DOHH2 (cell line): ENCODE results near the gene FGF22.
"Not testable (repeated sequence)": the region's sequence is repeated elsewhere in the genome, so short reads cannot be mapped to it uniquely, and the experiment has no call there.

Source experiments
- H3F3A ChIP-seq: fragments of 200-600 bp; sonication (generic), shearing (Covaris generic); 2 replicates; pipeline ENCODE4 v1.6.0; 2016; ENCODE audit warnings: antibody characterized with exemption, mild to moderate bottlenecking; ENCODE audit not compliant: control insufficient read depth, insufficient read depth
- H3K27ac ChIP-seq: fragments of 200-600 bp; sonication (generic); 2 replicates; pipeline ENCODE4 v1.5.1; 2014; ENCODE audit warnings: low read depth, mild to moderate bottlenecking, low read length, moderate library complexity
- H3K27me3 ChIP-seq: fragments of 200-600 bp; sonication (generic); 2 replicates; pipeline ENCODE4 v1.6.1; 2014; ENCODE audit warnings: mild to moderate bottlenecking, low read length, mixed read lengths; ENCODE audit not compliant: control insufficient read depth
- H3K36me3 ChIP-seq: fragments of 200-600 bp; sonication (generic); 2 replicates; pipeline ENCODE4 v1.6.1; 2014; ENCODE audit warnings: mild to moderate bottlenecking, low read length, moderate library complexity, mixed read lengths; ENCODE audit not compliant: control insufficient read depth
- H3K4me1 ChIP-seq: fragments of 200-600 bp; sonication (generic); 2 replicates; pipeline ENCODE4 v1.6.1; 2014; ENCODE audit warnings: mild to moderate bottlenecking, low read length, mixed read lengths; ENCODE audit not compliant: control insufficient read depth
- H3K4me2 ChIP-seq: fragments of 200-600 bp; sonication (generic); 2 replicates; pipeline ENCODE4 v1.6.0; 2014; ENCODE audit warnings: mild to moderate bottlenecking, low read length, moderate library complexity
- H3K4me3 ChIP-seq: fragments of 200-600 bp; sonication (generic); 2 replicates; pipeline ENCODE4 v1.5.1; 2014; ENCODE audit warnings: mild to moderate bottlenecking, low read length, mixed read lengths
- H3K79me2 ChIP-seq: fragments of 200-600 bp; sonication (generic); 2 replicates; pipeline ENCODE4 v1.6.1; 2014; ENCODE audit warnings: mild to moderate bottlenecking, low read length, mixed read lengths; ENCODE audit not compliant: control insufficient read depth
- H3K9me2 ChIP-seq: fragments of 200-600 bp; sonication (generic); replicated peaks from 2 replicates; pipeline ENCODE4 v1.6.1; 2014; ENCODE audit warnings: mild to moderate bottlenecking, low read length, mixed read lengths; ENCODE audit not compliant: control insufficient read depth
- H3K9me3 ChIP-seq: fragments of 200-600 bp; sonication (generic); 2 replicates; pipeline ENCODE4 v1.6.1; 2014; ENCODE audit warnings: antibody characterized with exemption, low read length, mixed read lengths; ENCODE audit not compliant: control insufficient read depth, insufficient read depth
- H4K20me1 ChIP-seq: fragments of 200-600 bp; sonication (generic); 2 replicates; pipeline ENCODE4 v1.6.0; 2014; ENCODE audit warnings: low read depth, mild to moderate bottlenecking, antibody characterized with exemption, low read length, moderate library complexity; ENCODE audit not compliant: control insufficient read depth, insufficient read depth
- EZH2phosphoT487 ChIP-seq: fragments of 200-600 bp; sonication (generic); IDR thresholded peaks from 2 replicates; pipeline ENCODE4 v1.6.1; 2017; ENCODE audit warnings: borderline replicate concordance, mild to moderate bottlenecking, antibody characterized with exemption, low read length, moderate library complexity, mixed read lengths
- TF ChIP-seq, protein P1 (sequence below): fragments of 200-600 bp; sonication (generic); IDR thresholded peaks from one replicate; pipeline ENCODE4 v1.5.1; 2014; ENCODE audit warnings: antibody characterized with exemption, mild to moderate bottlenecking, low read depth, low read length; ENCODE audit not compliant: poor library complexity, severe bottlenecking

FGF22 gene

GRCh38 chr19:662962-663681 is 23.4 kb downstream of the FGF22 start, which contains the start of gene RNF126:
Gene RNF126 (minus strand): TSS chr19:663214. CDS start chr19:663121, 93 bp downstream.
- Histone ChIP-seq H3K9me2 (no peaks in the 10 kb centered on the region), H4K20me1 (peaks cover 27% of the 10 kb centered on the region), H3K36me3 (peaks cover 45% of the 10 kb centered on the region), H3K4me2 (peak within 1 kb of the TSS; percentile 100), H3K27ac (peak within 1 kb of the TSS; percentile 64), H3K79me2 (peaks cover 52% of the 10 kb centered on the region), H3K4me3 (peak within 1 kb of the TSS; percentile 88), H3K27me3 (no peaks in the 10 kb centered on the region), H3K9me3 (no peaks in the 10 kb centered on the region), H3K4me1 (peaks cover 34% of the 10 kb centered on the region), H3F3A (no peaks in the 10 kb centered on the region)
- TF ChIP-seq EZH2phosphoT487, result no peak
- TF ChIP-seq, protein P1, sequence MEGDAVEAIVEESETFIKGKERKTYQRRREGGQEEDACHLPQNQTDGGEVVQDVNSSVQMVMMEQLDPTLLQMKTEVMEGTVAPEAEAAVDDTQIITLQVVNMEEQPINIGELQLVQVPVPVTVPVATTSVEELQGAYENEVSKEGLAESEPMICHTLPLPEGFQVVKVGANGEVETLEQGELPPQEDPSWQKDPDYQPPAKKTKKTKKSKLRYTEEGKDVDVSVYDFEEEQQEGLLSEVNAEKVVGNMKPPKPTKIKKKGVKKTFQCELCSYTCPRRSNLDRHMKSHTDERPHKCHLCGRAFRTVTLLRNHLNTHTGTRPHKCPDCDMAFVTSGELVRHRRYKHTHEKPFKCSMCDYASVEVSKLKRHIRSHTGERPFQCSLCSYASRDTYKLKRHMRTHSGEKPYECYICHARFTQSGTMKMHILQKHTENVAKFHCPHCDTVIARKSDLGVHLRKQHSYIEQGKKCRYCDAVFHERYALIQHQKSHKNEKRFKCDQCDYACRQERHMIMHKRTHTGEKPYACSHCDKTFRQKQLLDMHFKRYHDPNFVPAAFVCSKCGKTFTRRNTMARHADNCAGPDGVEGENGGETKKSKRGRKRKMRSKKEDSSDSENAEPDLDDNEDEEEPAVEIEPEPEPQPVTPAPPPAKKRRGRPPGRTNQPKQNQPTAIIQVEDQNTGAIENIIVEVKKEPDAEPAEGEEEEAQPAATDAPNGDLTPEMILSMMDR, result no peak

GRCh38 chr19:663682-664117 is 24.0 kb downstream of the FGF22 start:
- no peaks in the 10 kb centered on the region for H3K27me3 ChIP-seq
- no peaks in the 10 kb centered on the region for H3K9me2 ChIP-seq
- no peak for TF ChIP-seq EZH2phosphoT487
- TF ChIP-seq, protein P1, result no peak
- peaks cover 46% of the 10 kb centered on the region for H3K79me2 ChIP-seq
- H3K36me3 ChIP-seq, result peaks cover 39% of the 10 kb centered on the region
- no peaks in the 10 kb centered on the region for H3K9me3 ChIP-seq
- H3K27ac ChIP-seq, result peak overlapping the region; percentile 35; the same call in 1 of the 2 replicates
- H3K4me2 ChIP-seq, result peak overlapping the region; percentile 100
- H3K4me1 ChIP-seq, result peaks cover 34% of the 10 kb centered on the region
- H3F3A ChIP-seq, result no peaks in the 10 kb centered on the region
- peak overlapping the region; percentile 88 for H3K4me3 ChIP-seq
- peaks cover 22% of the 10 kb centered on the region for H4K20me1 ChIP-seq

- H3F3A ChIP-seq, result no peaks in the 10 kb centered on the region
- H3K9me3 ChIP-seq, result no peaks in the 10 kb centered on the region
- H3K4me2 ChIP-seq, result peak overlapping the region; percentile 31; the same call in 1 of the 2 replicates
- peaks cover 10% of the 10 kb centered on the region for H4K20me1 ChIP-seq
- no peak for TF ChIP-seq EZH2phosphoT487
- TF ChIP-seq, protein P1, result peak; percentile 82
- H3K27ac ChIP-seq, result no peak overlapping the region
- H3K9me2 ChIP-seq, result no peaks in the 10 kb centered on the region
- no peaks in the 10 kb centered on the region for H3K27me3 ChIP-seq
- peaks cover 32% of the 10 kb centered on the region for H3K4me1 ChIP-seq
- H3K79me2 ChIP-seq, result peaks cover 34% of the 10 kb centered on the region
- no peak overlapping the region for H3K4me3 ChIP-seq
- H3K36me3 ChIP-seq, result peaks cover 26% of the 10 kb centered on the region
These were observed 25.3 kb downstream of the FGF22 start for GRCh38 chr19:664913-665443.

DNA sequence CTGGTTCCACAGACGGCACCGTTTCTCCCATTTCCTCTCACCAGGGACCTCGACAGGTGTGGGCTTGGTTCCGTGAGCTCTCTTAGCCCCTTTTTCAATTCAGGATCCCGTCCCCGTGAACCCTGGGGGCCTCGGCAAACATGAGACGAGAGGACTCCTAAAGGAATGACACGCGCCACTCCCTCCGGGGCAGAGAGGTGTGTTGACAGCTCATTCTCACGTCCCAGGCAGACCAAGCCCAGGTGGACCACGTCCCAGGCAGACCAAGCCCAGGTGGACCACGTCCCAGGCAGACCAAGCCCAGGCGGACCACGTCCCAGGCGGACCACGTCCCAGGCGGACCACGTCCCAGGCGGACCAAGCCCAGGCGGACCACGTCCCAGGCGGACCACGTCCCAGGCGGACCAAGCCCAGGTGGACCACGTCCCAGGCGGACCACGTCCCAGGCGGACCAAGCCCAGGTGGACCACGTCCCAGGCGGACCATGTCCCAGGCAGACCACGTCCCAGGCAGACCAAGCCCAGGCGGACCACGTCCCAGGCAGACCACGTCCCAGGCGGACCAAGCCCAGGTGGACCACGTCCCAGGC is 27.4 kb downstream of the FGF22 start:
- H3F3A ChIP-seq, H3K4me3 ChIP-seq, H3K9me3 ChIP-seq, H4K20me1 ChIP-seq, H3K27ac ChIP-seq, H3K27me3 ChIP-seq, H3K9me2 ChIP-seq, H3K36me3 ChIP-seq, H3K4me2 ChIP-seq: not testable (repeated sequence)
- Histone ChIP-seq H3K4me1 (peaks cover 19% of the 10 kb centered on the region), H3K79me2 (peaks cover 13% of the 10 kb centered on the region)

DNA sequence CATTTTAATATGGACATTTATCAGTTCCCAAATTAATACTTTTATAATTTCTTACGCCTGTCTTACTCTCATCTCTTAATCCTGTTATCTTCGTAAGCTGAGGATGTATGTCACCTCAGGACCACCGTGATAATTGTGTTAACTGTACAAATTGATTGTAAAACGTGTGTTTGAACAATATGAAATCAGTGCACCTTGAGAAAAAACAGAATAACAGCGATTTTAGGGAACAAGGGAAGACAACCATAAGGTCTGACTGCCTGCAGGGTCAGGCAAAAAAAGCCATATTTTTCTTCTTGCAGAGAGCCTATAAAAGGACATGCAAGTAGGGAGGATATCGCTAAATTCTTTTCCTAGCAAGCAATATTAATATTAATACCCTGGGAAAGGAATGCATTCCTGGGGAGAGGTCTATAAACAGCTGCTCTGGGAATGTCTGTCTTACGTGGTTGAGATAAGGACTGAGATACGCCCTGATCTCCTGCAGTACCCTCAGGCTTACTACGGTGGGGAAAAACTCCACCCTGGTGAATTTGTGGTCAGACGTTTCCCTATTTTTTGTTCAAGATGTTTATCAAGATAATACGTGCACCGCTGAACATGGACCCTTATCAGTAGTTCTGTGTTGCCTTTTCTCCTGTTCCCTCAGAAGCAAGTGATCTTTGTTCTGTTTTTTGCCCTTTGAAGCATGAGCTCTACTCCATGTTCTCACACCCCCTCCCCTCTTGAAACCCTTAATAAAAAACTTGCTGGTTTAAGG is 29.2 kb downstream of the FGF22 start:
- not testable (repeated sequence) for H3K36me3 ChIP-seq, H3K4me3 ChIP-seq, H3K9me2 ChIP-seq, H3K27me3 ChIP-seq, H3K4me2 ChIP-seq, H3K27ac ChIP-seq, H3F3A ChIP-seq, H4K20me1 ChIP-seq, H3K79me2 ChIP-seq, H3K9me3 ChIP-seq
- H3K4me1 ChIP-seq, result peaks cover 12% of the 10 kb centered on the region
